ENCODE results near the gene TXNDC9. TPM values are rescaled to one million over a fixed set of nuclear protein-coding genes. Genes with fewer than 3 reads are reported as not detected.

Gene TXNDC9
- total and polyA plus RNA-seq, 4 donors = 12.5 to 27.5 (median 20.9) TPM

- WGBS = 3% methylated on average over 17 of the region's 17 CpGs
- H3K4me1 ChIP-seq (ENCODE audit: control insufficient read depth in 4 of 4, insufficient read depth in 4 of 4, low read length in 3 of 4) = peaks cover 6 to 33% (median 25%) of the 10 kb centered on the region in 4 donors
- H3K9me3 ChIP-seq (ENCODE audit: control insufficient read depth in 4 of 4, low read length in 3 of 4) = no peaks in the 10 kb centered on the region
- H3K4me3 ChIP-seq (ENCODE audit: low read depth in 1 of 3, low read length in 3 of 3) = peak overlapping the region; percentile 91 to 98 (median 95)
- H3K36me3 ChIP-seq (ENCODE audit: control insufficient read depth in 4 of 4, insufficient read depth in 3 of 4, low read depth in 1 of 4, low read length in 3 of 4) = no peaks in the 10 kb centered on the region
- H3K27me3 ChIP-seq (ENCODE audit: control insufficient read depth in 4 of 4, insufficient read depth in 4 of 4, low read length in 3 of 4) = no peaks in the 10 kb centered on the region
- no peak for TF ChIP-seq TAF1 (conservative IDR thresholded peaks at IDR 0.05)
- TF ChIP-seq, protein P1, sequence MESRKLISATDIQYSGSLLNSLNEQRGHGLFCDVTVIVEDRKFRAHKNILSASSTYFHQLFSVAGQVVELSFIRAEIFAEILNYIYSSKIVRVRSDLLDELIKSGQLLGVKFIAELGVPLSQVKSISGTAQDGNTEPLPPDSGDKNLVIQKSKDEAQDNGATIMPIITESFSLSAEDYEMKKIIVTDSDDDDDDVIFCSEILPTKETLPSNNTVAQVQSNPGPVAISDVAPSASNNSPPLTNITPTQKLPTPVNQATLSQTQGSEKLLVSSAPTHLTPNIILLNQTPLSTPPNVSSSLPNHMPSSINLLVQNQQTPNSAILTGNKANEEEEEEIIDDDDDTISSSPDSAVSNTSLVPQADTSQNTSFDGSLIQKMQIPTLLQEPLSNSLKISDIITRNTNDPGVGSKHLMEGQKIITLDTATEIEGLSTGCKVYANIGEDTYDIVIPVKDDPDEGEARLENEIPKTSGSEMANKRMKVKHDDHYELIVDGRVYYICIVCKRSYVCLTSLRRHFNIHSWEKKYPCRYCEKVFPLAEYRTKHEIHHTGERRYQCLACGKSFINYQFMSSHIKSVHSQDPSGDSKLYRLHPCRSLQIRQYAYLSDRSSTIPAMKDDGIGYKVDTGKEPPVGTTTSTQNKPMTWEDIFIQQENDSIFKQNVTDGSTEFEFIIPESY (IDR thresholded peaks at IDR 0.05) = no peak
- no peak for TF ChIP-seq MAX (IDR thresholded peaks at IDR 0.05)
- no peak for TF ChIP-seq HNF4G (IDR thresholded peaks at IDR 0.05)
- no peak for TF ChIP-seq REST (IDR thresholded peaks at IDR 0.05)
- TF ChIP-seq GABPA (IDR thresholded peaks at IDR 0.05 in 1 of 2, conservative IDR thresholded peaks at IDR 0.05 in 1 of 2) = no peak
- TF ChIP-seq YY1 (IDR thresholded peaks at IDR 0.05) = no peak
- peak in 1 of 2 donors; percentile 11 for TF ChIP-seq RAD21 (IDR thresholded peaks at IDR 0.05)
- peak overlapping the region; percentile 82 to 99 for H3K27ac ChIP-seq (ENCODE audit: low read depth in 1 of 2, low read length in 2 of 2)
- peak overlapping the region; percentile 83 to 89 for H3K9ac ChIP-seq (ENCODE audit: low read depth in 1 of 2, low read length in 2 of 2)
- DNase-seq (ENCODE audit: low spot score) = no peak
Measured at GRCh38 chr2:99338029-99338585, 2.0 kb upstream of the TXNDC9 start.

GRCh38 chr2:99337113-99338028 lies 1.2 kb upstream of the TXNDC9 start, which contains the start of gene EIF5B:
Gene EIF5B, plus strand, starts transcription at chr2:99337389. Its CDS starts 166 bp downstream, at chr2:99337555.
- Histone ChIP-seq H3K36me3 (ENCODE audit: control insufficient read depth in 4 of 4, insufficient read depth in 3 of 4, low read depth in 1 of 4, low read length in 3 of 4) (peaks cover 0 to 5% (median 3%) of the 10 kb centered on the region in 4 donors), H3K27ac (ENCODE audit: low read depth in 1 of 2, low read length in 2 of 2) (peak within 1 kb of the TSS; percentile 89 to 99), H3K27me3 (ENCODE audit: control insufficient read depth in 4 of 4, insufficient read depth in 4 of 4, low read length in 3 of 4) (no peaks in the 10 kb centered on the region), H3K9me3 (ENCODE audit: control insufficient read depth in 4 of 4, low read length in 3 of 4) (no peaks in the 10 kb centered on the region), H3K4me3 (ENCODE audit: low read depth in 1 of 3, low read length in 3 of 3) (peak within 1 kb of the TSS; percentile 95 to 98 (median 97)), H3K9ac (ENCODE audit: low read depth in 1 of 2, low read length in 2 of 2) (peak within 1 kb of the TSS; percentile 83 to 98), H3K4me1 (ENCODE audit: control insufficient read depth in 4 of 4, insufficient read depth in 4 of 4, low read length in 3 of 4) (peaks cover 6 to 33% (median 25%) of the 10 kb centered on the region in 4 donors)
- under 1% methylated on average over 87 of the region's 87 CpGs for WGBS
- DNase-seq (ENCODE audit: low spot score) = peak; percentile 93
- no peak for TF ChIP-seq FOXA2 (IDR thresholded peaks at IDR 0.05)
- TF ChIP-seq ATF3 (IDR thresholded peaks at IDR 0.05) = no peak
- no peak for TF ChIP-seq HNF4G (IDR thresholded peaks at IDR 0.05)
- peak in 1 of 2 donors; percentile 54 for TF ChIP-seq EGR1 (IDR thresholded peaks at IDR 0.05; ENCODE audit: low read depth in 2 of 2)
- peak; percentile 50 for TF ChIP-seq CTCF (IDR thresholded peaks at IDR 0.05; ENCODE audit: low read depth, low read length, missing input control)
- no peak for TF ChIP-seq REST (IDR thresholded peaks at IDR 0.05)
- peak; percentile 77 for TF ChIP-seq MAX (IDR thresholded peaks at IDR 0.05)
- TF ChIP-seq YY1 (IDR thresholded peaks at IDR 0.05) = peak; percentile 72
- TF ChIP-seq, protein P1 (IDR thresholded peaks at IDR 0.05) = peak; percentile 94
- TF ChIP-seq FOXA1 (IDR thresholded peaks at IDR 0.05) = no peak
- TF ChIP-seq TAF1 (conservative IDR thresholded peaks at IDR 0.05) = no peak

Data from liver (tissue), 9 donors.